ENCODE data around the gene PCYT2. TPM values are rescaled to one million over a fixed set of nuclear protein-coding genes. Genes with fewer than 3 reads are reported as not detected.
"Not testable (repeated sequence)": the region's sequence is repeated elsewhere in the genome, so short reads cannot be mapped to it uniquely, and the experiment has no call there.

The PCYT2 gene
- polyA plus RNA-seq, 1 donor (not counting 4 experiments of a cell fraction or from before 2014, with no cell fraction given) = 38.1 TPM

DNA sequence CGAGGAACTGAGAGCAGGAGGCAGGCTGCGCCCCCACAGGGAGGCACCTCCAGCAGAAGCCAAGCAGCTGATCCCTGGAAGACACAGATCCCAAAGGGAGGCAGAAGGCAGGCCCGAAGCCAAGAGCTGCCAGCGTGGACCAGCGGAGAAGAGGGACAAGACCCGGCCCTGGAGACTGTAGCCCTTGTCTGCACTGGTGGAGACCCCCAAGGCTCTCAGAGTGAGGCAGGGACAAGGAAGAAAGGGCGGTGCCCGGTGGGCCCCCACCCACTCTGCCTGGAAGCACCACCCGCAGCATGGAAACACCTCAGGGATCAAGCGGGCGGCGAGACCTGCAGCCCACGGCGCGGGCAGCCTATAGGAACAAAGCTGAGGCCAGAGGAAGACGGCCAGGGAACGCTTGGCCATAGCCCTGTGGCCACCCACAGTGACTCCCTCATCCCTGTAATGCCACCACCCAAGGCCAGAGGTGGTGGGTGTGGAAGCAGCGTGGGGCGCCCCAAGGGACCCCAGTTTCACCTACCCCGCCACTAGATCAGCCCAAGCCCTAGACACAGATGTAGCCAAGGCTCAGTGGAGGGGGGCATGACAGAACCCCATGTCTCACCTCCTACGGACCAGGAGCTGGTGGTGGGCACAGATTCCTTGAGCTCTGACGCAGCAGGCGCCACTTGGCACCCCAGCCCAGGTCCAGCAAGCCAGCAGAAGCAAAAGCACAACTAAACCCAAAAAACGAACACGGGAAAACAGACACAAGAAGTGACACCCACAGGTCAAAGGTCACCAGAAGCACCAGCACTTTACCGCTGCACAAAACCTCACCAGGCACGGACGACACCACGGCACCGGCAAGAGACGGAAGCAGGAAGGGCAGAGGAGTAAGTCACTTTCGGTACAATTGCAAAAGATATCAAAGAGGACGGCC, 9.7 kb upstream of the PCYT2 start:
- Histone ChIP-seq H3K36me3 (ENCODE audit: control insufficient read depth in 2 of 2, extremely low read depth in 1 of 2, insufficient read depth in 2 of 2, low read length in 2 of 2) (peaks cover 24 to 33% of the 10 kb centered on the region in 2 experiments), H3K9me1 (ENCODE audit: control insufficient read depth, extremely low read depth, insufficient read depth, low read length) (no peaks in the 10 kb centered on the region), H2AFZ (ENCODE audit: control insufficient read depth, low read length) (no peak overlapping the region), H3K4me1 (ENCODE audit: control insufficient read depth, extremely low read depth, insufficient read depth, low read length) (peaks cover 33% of the 10 kb centered on the region), H3K9ac (ENCODE audit: control insufficient read depth, extremely low read depth, insufficient read depth, low read length) (no peak overlapping the region), H3K27ac (ENCODE audit: control insufficient read depth, insufficient read depth, low read length) (no peak overlapping the region), H4K20me1 (ENCODE audit: control insufficient read depth, extremely low read depth, insufficient read depth, low read length) (peaks cover 12% of the 10 kb centered on the region), H3K4me2 (ENCODE audit: control insufficient read depth, extremely low read depth, insufficient read depth, low read depth, low read length) (no peak overlapping the region), H3K9me3 (ENCODE audit: control insufficient read depth, low read depth, low read length) (no peaks in the 10 kb centered on the region), H3K4me3 (ENCODE audit: control insufficient read depth in 2 of 3, extremely low read depth in 1 of 3, insufficient read depth in 2 of 3, low read depth in 1 of 3, low read length in 3 of 3) (no peak overlapping the region), H3K79me2 (ENCODE audit: control insufficient read depth, insufficient read depth, low read length) (peaks cover 77% of the 10 kb centered on the region), H3K27me3 (ENCODE audit: control insufficient read depth, extremely low read depth, insufficient read depth, low read length) (no peaks in the 10 kb centered on the region)
- dilution Hi-C loops (cut with MboI; ENCODE audit: extremely low pct_ligation_motif_present, low sequenced_read_pairs) = no loop called here
- no peak for TF ChIP-seq EZH2 (IDR thresholded peaks at IDR 0.05; ENCODE audit: low read length)
- no peak for TF ChIP-seq CTCF (optimal IDR thresholded peaks at IDR 0.05 in 1 of 3, IDR thresholded peaks at IDR 0.05 in 1 of 3, conservative IDR thresholded peaks at IDR 0.05 in 1 of 3; ENCODE audit: extremely low read depth in 1 of 3, insufficient read depth in 2 of 3, low read length in 3 of 3)
- DNase-seq (ENCODE audit: low read depth, low spot score) (no peak), FAIRE-seq (no peak)

DNA sequence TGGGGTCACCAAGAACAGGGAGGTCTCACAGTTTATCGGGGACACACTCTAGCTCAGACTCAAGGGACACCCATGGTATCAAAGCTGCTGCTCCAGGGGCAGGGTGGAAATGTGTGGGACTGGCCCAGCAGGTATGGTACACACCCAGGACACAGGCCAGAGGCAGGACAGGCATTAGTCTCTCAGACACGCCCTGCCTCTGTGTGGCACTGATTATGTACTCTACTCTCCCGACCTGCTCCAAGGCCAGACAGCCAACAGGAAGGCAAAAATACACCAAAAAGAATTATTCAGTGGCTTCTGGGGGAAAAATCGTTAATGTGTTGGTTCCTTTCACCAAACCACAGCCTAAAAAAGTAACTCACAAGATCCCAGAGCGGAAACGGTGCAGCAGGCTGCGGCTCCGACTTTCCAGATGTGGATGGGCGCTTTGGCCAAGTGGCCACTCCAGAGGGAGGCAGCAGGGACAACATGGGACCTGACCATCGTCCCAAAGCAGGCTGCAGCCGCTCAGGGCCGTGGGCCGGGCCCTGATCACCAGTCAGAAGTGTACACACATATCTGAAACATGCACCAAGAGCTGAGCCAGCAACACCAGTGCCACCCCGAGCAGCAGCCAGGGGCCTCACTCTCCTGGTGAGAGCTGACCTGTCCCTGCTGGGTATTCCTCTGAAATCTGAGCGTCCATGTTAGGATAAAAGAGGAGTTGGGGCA, 7.8 kb upstream of the PCYT2 start:
- peaks cover 65% of the 10 kb centered on the region for H3K79me2 ChIP-seq (ENCODE audit: control insufficient read depth, insufficient read depth, low read length)
- H3K4me1 ChIP-seq (ENCODE audit: control insufficient read depth, extremely low read depth, insufficient read depth, low read length) = peaks cover 22% of the 10 kb centered on the region

GRCh38 chr17:81918333-81918669, 7.1 kb upstream of the PCYT2 start:
- H3K4me3 ChIP-seq (ENCODE audit: control insufficient read depth in 2 of 3, extremely low read depth in 1 of 3, insufficient read depth in 2 of 3, low read depth in 1 of 3, low read length in 3 of 3) = peak overlapping the region in 1 of 3 experiments; percentile 50
- dilution Hi-C loops (cut with MboI; ENCODE audit: extremely low pct_ligation_motif_present, low sequenced_read_pairs); H3K27me3 ChIP-seq (ENCODE audit: control insufficient read depth, extremely low read depth, insufficient read depth, low read length); H3K9me3 ChIP-seq (ENCODE audit: control insufficient read depth, low read depth, low read length); H4K20me1 ChIP-seq (ENCODE audit: control insufficient read depth, extremely low read depth, insufficient read depth, low read length); H3K9ac ChIP-seq (ENCODE audit: control insufficient read depth, extremely low read depth, insufficient read depth, low read length); DNase-seq (ENCODE audit: low read depth, low spot score); H3K9me1 ChIP-seq (ENCODE audit: control insufficient read depth, extremely low read depth, insufficient read depth, low read length); H3K27ac ChIP-seq (ENCODE audit: control insufficient read depth, insufficient read depth, low read length); FAIRE-seq; H2AFZ ChIP-seq (ENCODE audit: control insufficient read depth, low read length); H3K4me2 ChIP-seq (ENCODE audit: control insufficient read depth, extremely low read depth, insufficient read depth, low read depth, low read length): not testable (repeated sequence)
- H3K36me3 ChIP-seq (ENCODE audit: control insufficient read depth in 2 of 2, extremely low read depth in 1 of 2, insufficient read depth in 2 of 2, low read length in 2 of 2) = peaks cover 43 to 50% of the 10 kb centered on the region in 2 experiments
- H3K4me1 ChIP-seq (ENCODE audit: control insufficient read depth, extremely low read depth, insufficient read depth, low read length) = peaks cover 18% of the 10 kb centered on the region
- peaks cover 59% of the 10 kb centered on the region for H3K79me2 ChIP-seq (ENCODE audit: control insufficient read depth, insufficient read depth, low read length)

More for the DNA sequence above, 7.8 kb upstream of the PCYT2 start:
- H3K9me1 ChIP-seq (ENCODE audit: control insufficient read depth, extremely low read depth, insufficient read depth, low read length) = no peaks in the 10 kb centered on the region
- no peak overlapping the region for H2AFZ ChIP-seq (ENCODE audit: control insufficient read depth, low read length)
- dilution Hi-C loops (cut with MboI; ENCODE audit: extremely low pct_ligation_motif_present, low sequenced_read_pairs) = no loop called here
- H4K20me1 ChIP-seq (ENCODE audit: control insufficient read depth, extremely low read depth, insufficient read depth, low read length) = peaks cover 9% of the 10 kb centered on the region
- DNase-seq (ENCODE audit: low read depth, low spot score) (no peak), FAIRE-seq (no peak)
- no peak overlapping the region for H3K27ac ChIP-seq (ENCODE audit: control insufficient read depth, insufficient read depth, low read length)
- H3K36me3 ChIP-seq (ENCODE audit: control insufficient read depth in 2 of 2, extremely low read depth in 1 of 2, insufficient read depth in 2 of 2, low read length in 2 of 2) = peaks cover 36 to 43% of the 10 kb centered on the region in 2 experiments
- H3K27me3 ChIP-seq (ENCODE audit: control insufficient read depth, extremely low read depth, insufficient read depth, low read length) = no peaks in the 10 kb centered on the region
- TF ChIP-seq CTCF (optimal IDR thresholded peaks at IDR 0.05 in 1 of 3, IDR thresholded peaks at IDR 0.05 in 1 of 3, conservative IDR thresholded peaks at IDR 0.05 in 1 of 3; ENCODE audit: extremely low read depth in 1 of 3, insufficient read depth in 2 of 3, low read length in 3 of 3) = no peak
- no peak overlapping the region for H3K9ac ChIP-seq (ENCODE audit: control insufficient read depth, extremely low read depth, insufficient read depth, low read length)
- no peaks in the 10 kb centered on the region for H3K9me3 ChIP-seq (ENCODE audit: control insufficient read depth, low read depth, low read length)
- no peak overlapping the region for H3K4me2 ChIP-seq (ENCODE audit: control insufficient read depth, extremely low read depth, insufficient read depth, low read depth, low read length)
- no peak overlapping the region for H3K4me3 ChIP-seq (ENCODE audit: control insufficient read depth in 2 of 3, extremely low read depth in 1 of 3, insufficient read depth in 2 of 3, low read depth in 1 of 3, low read length in 3 of 3)

Measured in keratinocyte (primary cell).